ENCODE results near the gene MYCBP2.

The MYCBP2 gene

DNA sequence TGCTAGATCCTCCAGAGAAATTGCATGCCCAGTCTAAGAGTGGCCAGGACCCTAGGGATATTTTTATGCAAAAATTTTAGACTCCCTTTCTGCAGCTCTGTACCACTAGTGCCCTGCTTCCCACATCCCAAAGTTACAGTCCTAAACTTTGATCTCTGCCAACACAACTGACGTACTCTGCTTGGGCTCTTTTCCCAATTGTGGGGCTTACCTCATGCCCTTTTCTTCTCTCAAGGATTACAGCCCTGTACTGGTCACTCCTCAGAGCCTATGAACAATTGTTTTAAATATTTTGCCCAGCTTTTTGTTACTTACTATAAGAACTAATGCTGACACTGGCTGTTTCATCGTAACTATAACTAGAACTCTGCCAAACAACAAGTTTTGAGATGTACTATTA is 242.1 kb downstream of the MYCBP2 start:
- no peak for DNase-seq

DNA sequence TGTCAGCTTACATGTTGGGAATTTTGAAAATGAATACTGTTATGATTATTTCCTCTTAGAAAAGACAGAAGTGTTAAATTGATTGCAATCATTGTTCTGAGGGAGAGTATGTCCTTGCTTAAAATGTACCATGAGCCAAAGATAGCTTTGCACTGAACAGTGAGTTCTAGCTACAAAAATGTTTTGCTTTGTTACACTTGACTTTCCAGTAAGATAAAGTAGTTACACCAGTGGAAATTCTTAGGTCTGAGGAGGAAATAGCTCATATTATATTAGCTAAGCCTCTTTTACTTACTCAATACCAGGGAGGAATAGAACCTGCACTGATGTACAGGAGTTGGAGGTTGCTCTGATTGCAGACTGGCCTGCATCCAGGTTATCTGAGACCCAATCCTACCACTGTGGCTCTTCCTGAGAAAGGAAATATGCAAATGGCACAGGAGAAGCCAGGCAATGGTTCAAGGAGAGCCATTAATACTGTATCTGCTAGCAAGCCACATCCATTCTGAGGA is 246.9 kb downstream of the MYCBP2 start:
- DNase-seq = no peak

DNA sequence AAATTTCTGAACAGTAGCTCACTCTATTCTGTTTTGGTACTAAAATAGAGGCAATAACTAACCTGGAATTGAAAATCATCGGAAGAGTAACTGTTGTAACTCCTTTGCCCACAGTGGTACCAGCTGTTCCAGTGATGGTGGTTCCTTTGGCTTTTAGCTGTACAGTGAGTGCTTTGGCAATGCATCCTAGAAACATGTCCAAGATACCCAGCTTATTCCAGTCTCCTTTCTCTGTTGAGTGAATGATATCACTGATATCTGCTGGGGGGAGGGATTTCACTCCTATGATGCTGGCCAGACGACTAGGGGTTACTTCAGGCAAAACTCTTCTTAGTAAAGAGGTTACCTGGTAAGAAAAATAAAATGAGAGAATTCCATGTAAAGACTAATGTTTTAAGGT is 259.4 kb downstream of the MYCBP2 start:
- DNase-seq = no peak

DNA sequence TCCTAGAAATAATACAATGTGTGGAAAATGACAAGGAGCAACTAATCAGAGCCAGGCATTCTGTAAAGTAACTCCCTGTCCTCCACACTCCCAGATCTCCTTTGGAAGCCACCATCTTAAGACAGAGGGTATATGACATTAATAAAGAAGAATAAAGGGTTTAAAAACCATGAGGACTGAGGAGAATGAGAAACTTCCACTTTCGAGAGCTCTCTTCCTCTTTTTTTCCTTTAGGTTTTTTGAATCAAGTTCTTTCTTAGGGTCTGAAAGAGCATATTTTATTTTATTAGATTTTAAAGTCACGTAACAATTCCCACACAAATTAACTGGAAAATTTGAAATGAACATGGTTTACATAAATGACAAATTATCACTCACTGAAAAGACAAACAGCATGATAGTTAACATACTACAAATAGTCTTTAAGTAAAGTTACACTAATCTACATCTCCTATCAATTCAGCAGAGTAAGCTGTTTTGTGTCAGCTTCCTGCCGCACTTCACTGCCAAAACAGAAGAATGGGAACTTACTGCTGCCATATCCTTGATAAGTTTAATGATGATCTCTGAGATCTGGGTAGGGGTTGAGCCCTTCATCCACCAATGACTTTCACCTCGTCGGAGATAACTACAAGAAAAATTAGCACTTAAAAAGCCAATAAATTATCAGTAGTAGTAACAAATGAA is 261.3 kb downstream of the MYCBP2 start:
- DNase-seq = no peak

DNA sequence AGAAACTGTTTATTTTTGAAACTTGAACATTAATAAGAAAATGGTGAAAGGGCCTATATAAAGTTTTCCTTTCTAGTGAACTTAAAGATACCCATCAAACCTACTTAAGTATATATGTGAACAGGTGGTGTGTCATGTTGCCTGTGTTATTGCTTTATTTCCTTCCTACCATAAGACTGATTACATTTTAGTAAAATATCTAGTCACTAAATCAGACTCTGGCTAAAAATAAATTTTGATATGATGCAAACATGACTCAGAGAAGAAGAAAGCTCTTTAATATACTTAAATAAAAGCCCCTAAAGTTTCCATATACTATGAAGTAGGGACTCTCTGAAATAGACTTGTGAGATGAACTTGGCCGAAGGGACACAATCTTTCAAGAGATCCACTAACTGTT is 264.8 kb downstream of the MYCBP2 start:
- no peak for DNase-seq

DNA sequence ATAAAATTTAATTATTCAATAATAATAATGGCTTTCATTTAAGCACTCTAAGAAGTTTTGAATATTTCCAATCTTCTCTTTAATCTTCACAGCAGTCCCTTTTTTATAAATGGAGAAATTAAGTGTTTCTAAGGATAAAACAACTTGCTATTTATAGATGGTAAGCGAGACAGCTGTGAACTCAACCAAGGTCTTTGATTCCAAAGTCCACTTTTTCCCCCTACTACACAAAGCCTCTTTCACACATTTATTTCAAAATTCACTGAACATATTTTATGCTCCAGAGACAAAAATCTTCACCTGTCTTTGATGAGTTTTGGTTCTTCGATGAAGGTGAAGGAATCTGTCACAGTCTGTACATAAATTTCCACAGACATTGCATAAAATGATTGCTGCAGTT is 265.5 kb downstream of the MYCBP2 start:
- no peak for DNase-seq

DNA sequence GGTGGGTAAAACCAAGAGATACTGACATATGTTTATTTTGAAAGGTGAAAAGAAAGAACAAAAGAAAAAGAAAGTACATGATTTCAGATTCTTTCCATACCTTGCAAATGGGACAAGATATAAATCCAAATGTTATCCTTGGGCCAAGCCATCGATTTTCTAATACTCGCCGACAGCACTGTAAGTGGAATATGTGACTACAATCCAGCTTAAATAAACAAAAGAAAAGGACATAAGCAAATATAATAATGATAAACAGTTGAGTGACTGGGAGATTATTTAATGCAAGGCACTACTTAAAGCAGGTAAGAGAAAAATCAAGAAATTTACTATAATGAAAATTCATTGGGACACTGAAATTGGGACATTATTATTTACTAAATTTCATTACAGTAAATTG is 270.0 kb downstream of the MYCBP2 start:
- no peak for DNase-seq

DNA sequence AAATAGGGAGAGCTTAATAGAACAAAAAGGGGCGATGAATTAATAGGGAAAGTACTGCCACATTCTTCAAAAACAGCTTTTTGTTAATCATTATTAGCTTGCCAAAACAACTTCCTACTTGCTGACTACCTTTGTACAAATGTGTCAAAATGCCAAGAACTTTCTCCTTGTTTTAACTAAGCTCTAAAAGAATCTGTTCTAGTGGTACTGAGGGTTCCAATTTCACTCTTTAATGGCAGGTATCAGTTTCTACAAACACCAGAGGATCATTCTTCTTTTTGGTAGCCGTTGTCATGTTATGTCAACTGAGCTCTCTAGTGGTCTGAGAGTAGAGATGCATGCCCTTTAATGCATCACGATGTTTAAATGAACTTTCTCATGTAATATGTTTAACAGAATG is 270.5 kb downstream of the MYCBP2 start:
- no peak for DNase-seq

DNA sequence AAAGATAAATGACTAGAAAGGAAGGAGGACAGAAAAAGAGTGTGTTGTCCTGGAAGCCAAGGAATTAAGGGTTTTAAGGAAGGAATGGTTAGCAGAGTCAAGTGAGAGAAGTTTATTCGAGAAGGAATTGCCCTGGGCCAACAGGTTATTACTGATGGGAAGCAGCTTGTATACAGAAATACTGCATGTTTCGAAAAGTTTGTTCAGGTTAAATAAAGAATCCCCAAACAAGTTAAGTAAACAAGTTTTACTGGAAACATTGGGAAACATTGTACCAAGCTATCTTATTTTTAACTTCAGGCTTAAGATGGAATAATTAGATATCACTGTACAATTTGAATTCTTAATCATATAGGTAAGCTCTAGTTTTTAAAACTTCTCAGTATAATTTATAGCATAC is 271.7 kb downstream of the MYCBP2 start:
- DNase-seq = no peak

DNA sequence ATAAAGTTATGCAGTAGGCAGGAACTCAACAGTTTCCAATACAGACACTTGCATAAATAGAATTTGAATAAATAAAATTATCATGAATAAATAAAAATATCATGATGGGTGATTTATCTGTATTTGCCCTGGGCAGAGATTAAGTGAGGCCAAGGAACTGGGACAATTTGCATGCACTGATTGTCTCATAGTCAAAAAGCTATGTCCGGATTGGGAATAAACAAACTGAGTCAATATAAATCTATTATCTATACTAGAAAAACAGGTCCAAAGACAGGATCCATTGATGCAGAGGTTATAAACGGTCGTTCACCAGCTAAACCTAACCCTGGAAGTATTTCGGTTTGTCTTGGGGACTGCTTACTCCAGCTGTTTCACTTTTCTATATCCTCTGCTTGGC is 273.7 kb downstream of the MYCBP2 start:
- DNase-seq = no peak

DNA sequence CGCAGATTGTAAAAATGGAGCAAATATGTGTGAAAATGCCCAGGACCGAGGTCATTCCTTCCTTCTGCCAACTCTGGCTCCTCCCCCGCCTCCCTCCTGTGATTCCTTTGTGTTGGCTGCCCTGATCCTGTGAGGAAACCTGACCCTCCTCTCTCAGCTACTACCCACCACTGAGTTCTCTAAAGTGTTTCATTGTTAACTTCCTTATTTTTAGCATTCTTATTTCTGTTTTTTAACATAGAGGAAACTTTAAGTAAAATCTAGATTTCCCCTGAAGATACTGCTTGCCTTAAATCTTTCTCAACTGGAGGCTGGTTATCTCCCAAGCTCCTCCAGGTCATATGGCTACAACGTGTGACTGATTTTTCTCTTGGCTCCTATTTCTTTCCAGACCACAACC is 278.2 kb downstream of the MYCBP2 start:
- no peak for DNase-seq

DNA sequence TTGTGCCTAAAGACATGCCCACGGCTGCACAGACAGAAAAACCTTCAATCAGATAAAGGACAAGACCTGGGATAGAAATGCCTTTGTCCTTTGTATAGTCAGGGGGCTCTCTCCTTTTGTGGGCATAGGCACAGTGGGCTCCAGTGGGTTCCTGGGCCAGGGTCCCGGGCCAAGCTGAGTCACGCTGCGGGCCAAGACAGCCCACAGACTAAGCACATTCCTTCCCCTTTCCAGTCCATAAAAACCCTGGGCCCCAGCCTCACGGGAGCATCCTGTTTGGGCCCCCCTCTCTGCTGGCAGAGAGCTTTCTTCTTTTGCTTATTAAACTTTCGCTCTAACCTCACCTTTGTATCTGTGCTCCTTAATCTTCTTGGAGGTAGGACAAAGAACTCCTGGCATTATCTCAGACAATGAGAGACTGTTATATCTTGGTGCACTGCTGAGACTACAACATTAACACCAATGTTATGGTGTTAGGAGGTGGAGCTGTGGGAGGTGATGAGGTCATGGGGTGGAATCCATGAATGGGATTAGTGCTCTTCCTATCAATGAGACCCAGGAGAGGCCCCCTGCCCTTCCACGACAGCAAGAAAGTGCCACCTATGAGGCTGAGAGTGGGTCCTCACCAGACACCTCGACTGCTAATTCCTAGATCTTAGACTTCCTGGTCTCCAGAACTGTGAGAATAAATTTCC is 279.1 kb downstream of the MYCBP2 start:
- DNase-seq = no peak

DNA sequence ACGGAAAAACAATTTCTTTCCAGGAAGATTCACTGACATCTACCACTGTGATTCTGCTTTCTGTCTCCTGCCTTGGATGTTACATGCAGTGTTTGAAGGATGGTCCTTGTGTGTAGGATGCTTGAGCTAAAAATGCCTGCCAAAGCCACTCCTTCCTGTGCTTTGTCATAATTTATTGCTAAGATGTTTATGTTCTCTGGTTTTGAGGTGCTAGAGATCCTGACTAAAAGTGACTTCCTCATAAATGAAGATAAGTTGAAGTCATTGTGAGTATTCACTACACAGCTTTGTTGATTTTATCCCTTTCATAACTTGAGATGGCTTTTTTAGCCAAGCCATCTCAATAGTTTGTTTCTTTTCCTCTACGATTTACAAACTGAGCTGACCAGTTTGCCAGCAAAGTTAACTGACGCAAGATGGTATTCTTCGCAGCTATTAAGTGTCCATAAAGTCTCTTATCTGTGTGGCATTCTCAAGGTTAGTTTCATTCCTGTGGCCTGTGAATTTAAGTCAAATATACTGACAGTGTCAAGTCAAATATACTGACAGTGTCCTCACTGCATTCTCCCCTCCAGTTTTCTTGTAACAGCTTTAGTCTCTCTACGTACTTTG is 284.2 kb downstream of the MYCBP2 start:
- no peak for DNase-seq

DNA sequence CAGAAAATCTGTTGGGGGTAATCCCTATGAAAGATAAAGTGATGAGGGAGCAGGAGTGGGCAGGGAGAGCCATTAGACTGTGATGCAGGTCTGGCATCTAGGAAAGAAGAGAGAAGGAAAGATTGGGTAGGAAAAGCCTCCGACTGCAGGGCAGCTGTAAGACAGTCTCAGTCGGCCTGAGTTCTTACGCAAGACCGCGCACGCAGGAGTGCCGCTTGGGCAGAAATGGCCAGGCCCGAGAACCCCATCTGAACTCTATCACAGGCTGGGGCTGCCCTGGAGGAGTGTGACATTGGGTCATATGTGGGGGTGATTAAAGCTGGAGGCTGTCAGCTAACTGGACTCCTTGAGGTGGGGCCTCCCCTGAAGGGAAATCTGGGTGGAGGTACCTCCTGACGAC is 286.1 kb downstream of the MYCBP2 start:
- no peak for DNase-seq

DNA sequence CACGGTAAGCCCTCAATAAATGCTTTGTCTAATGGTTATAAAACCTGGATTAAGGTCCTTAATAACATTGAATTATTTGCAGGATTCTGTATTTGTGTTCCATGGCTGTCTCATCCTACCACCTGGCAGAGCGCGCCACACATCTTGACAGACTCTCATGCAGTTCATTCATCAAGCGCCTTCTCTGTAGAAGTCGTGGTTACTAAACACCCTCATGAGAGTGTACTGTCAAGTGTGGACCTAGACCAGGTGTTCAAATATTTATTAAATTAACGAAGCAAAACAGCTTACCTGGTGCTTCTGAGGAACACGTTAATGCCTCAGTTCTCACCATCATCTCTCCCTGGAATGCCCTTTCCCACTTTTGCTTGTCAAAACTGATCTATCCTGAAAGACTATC is 286.8 kb downstream of the MYCBP2 start:
- DNase-seq = no peak

DNA sequence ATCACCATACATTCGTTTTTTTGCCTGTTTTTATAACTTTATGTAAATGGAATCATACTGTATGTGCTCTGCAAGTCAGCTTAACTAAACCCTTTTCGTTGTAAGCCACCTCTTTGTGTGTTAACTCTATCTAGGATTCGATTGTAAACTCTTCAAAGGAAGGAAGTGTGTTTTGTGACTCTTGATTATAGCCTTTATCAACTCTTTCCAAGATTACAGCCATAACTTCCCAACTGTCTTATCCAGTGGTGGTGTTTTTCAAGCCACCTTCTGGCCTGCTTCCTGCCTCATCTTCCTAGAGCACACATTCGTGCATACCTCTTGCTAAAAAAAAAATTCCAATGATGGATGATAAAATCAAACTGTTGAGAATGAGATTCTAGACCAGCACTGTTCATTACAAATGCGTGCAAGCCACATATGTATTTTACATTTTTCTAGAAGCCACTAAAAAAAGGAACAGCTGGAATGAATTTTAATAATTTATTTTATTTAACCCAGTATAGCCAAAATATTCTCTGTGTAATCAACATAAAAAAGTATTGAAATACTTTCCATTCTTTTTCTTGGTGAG is 287.9 kb downstream of the MYCBP2 start:
- no peak for DNase-seq

DNA sequence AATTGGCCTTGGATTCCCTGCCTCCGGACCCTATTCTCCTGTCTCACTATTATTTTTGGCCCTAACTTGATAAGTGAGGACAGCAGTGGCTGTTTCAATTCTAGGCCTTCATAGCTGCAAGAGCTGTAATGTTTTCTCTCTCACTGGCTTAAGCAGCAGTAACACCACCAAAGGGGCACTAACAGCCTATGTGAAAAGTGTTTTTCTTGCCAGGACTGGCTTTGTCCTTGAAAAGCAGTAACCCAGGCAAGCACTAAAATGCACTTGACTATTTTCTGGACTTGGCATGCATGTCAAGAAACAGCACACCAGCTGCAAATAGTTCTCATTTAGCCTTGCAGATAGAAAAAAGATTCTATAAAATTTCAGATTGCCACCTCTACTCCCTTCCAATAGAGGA is 290.6 kb downstream of the MYCBP2 start:
- DNase-seq = no peak

DNA sequence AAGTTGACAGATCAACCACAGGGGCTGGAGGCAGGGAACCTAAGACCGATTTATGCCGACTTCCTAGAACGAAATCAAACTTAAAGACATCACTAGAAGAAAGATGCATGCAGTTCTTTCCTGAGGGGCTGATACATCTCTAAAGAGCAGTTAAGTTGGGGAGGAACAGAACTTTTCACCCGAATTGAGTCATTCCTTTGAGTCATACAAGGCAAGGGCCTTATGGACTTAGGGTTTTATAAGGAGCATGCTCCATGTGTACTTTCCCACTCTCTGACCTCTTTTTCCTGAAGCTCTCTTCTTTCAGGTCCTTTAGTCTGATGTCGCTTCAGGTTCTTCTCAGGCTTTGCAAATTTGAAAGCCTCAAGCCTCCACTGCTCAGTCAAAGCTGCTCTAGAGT is 292.0 kb downstream of the MYCBP2 start:
- no peak for DNase-seq

DNA sequence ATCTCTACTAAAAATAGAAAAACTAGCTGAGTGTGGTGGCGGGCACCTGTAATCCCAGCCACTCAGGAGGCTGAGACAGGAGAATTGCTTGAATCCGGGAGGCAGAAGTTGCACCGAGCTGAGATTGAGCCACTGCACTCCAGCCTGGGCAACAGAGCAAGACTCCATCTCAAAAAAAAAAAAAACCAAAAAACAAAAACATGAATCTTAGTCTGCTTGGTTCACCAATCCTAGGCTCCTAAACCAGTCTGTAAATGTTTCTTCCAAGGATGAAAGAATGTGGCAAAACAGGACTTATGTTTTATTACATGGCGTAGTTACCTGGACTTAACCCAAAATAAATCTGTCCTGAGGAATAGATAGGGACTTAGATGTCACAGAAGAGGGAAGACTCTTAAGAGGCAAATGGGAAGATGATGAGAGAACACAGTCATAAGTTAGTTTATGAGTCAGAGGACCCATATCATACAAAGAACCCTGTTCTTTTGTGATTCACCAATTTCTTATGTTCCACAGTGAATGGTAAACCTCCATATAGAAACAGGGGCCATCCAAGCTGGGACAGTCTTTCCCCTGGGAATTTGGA is 293.1 kb downstream of the MYCBP2 start:
- DNase-seq = no peak

DNA sequence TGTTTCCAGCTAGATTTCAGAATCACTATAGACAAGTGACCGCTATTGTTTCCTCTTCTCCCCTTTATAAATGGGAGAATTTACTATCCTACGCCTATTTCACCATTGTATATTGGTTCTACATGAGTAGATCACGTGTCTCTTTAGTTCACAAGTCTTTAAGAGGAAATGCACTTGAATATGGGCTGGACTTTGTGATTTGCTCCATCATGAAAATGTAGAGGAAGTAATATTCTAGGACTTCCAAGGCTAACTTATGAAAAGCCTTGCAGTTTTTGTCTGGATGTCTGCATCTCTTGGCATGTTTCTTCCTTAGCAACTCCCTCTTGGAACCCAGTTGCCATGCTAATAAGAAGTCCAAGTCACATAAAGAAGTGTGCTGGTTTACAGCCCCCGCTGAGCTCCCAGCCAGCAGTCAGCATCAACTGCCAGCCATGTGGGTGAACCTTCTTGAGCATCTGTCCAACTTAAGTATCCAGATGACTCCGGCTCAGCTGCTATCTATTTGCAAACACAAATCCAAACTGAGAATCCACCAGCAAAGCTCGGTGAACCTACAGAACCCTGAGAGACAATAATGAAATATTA is 295.1 kb downstream of the MYCBP2 start:
- DNase-seq = no peak

DNA sequence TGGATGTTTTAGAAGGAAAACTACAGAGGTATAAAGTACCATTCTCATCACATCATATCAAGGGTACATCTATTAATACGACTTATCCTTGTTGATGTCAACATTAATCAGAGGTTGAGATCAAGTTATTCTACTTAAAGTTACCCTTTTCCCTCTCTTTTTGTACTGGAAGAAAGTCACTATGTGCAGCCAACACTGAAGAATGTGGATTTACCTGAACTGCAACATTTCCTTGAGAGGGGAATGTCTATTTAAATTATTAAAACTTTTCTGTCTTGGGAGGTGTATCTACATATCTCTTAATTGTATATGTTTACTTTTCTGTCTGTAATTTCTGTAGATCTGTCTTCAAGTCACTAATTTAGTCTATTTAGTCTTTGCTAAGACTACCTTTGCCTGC is 297.5 kb downstream of the MYCBP2 start:
- no peak for DNase-seq

DNA sequence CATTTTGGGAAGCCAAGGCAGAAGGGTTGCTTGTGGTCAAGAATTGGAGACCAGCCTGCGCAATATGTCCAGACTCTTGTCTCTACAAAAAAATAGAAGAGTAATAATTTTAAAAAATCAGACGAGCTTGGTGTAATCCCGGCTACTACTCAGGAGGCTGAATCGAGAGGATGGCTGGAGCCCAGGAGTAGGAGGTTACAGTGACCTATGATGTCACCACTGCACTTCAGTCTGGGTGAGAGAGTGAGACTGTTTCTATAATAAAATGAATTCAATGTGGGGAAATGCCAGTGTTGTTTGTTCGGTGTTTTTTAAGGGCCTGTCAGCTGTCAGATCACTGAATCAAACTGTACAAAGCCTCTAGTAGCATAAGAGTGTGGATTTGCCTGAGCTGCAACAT is 298.7 kb downstream of the MYCBP2 start:
- no peak for DNase-seq
